HCT116 (cell line): ENCODE measurements around the gene ATF2.

Source experiments
- CEBPB ChIP-seq: IDR thresholded peaks from 2 replicates; pipeline ENCODE4 v1.6.1; 2012; ENCODE audit warnings: low read depth
- POLR2A ChIP-seq: IDR thresholded peaks from 2 replicates; pipeline ENCODE4 v1.7.0; 2011; ENCODE audit warnings: borderline replicate concordance; ENCODE audit not compliant: insufficient read depth, insufficient read length; ENCODE audit errors: extremely low read depth
- POLR2AphosphoS5 ChIP-seq: IDR thresholded peaks from 2 replicates; pipeline ENCODE4 v1.6.1; 2011; ENCODE audit warnings: mild to moderate bottlenecking, low read depth, low read length, moderate library complexity
- REST ChIP-seq: IDR thresholded peaks from 2 replicates; pipeline ENCODE4 v1.6.1; 2012; ENCODE audit warnings: low read depth
- SRF ChIP-seq: IDR thresholded peaks from 2 replicates; pipeline ENCODE4 v1.6.1; 2012; ENCODE audit warnings: low read depth
- TF ChIP-seq, protein P1 (sequence below), 3 experiments: fragments of 200-600 bp in 1 of 3; sonication (generic) in 1 of 3; IDR thresholded peaks in 2 of 3; conservative IDR thresholded peaks in 1 of 3; 2 replicates each; pipeline ENCODE4 v1.5.1; 2012 to 2017; ENCODE audit warnings: low read depth in 2 of 3, low read length in 2 of 3, antibody characterized with exemption in 1 of 3, borderline replicate concordance in 1 of 3, control low read depth in 1 of 3, mild to moderate bottlenecking in 1 of 3, mixed read lengths in 1 of 3, mixed run types in 1 of 3, moderate library complexity in 1 of 3; ENCODE audit not compliant: insufficient read depth in 1 of 3

DNA sequence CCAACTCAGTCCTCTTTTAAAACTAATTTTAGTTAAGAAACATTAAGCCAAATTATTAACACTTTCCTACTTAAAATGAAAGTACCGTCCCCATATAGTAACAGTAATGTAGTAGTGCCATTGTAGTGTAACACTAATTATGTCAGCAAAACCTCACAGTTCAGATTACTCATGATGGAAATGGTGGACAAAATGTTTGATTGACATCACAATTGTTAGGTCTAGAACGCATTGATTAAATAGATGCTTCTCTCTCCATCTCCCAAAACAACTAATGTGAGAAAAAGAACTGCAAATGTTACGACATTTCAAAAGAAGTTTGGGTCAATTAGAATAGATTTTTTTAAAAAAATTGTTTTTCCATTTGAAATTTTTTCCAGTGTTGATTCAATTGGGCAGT lies 1.2 kb upstream of the ATF2 start:
- TF ChIP-seq, protein P1, sequence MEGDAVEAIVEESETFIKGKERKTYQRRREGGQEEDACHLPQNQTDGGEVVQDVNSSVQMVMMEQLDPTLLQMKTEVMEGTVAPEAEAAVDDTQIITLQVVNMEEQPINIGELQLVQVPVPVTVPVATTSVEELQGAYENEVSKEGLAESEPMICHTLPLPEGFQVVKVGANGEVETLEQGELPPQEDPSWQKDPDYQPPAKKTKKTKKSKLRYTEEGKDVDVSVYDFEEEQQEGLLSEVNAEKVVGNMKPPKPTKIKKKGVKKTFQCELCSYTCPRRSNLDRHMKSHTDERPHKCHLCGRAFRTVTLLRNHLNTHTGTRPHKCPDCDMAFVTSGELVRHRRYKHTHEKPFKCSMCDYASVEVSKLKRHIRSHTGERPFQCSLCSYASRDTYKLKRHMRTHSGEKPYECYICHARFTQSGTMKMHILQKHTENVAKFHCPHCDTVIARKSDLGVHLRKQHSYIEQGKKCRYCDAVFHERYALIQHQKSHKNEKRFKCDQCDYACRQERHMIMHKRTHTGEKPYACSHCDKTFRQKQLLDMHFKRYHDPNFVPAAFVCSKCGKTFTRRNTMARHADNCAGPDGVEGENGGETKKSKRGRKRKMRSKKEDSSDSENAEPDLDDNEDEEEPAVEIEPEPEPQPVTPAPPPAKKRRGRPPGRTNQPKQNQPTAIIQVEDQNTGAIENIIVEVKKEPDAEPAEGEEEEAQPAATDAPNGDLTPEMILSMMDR (IDR thresholded peaks at IDR 0.05 in 2 of 3, conservative IDR thresholded peaks at IDR 0.05 in 1 of 3; ENCODE audit: borderline replicate concordance in 1 of 3, insufficient read depth in 1 of 3, low read depth in 2 of 3, low read length in 2 of 3): no peak
- no peak for TF ChIP-seq SRF
- TF ChIP-seq CEBPB: no peak
- TF ChIP-seq POLR2AphosphoS5: no peak
- no peak for TF ChIP-seq REST
- no peak for TF ChIP-seq POLR2A
